Stomach (tissue), 9 donors: Measurements from ENCODE around the gene NME4. TPM values are rescaled to one million over a fixed set of nuclear protein-coding genes. Genes with fewer than 3 reads are reported as not detected.

ENCODE experiments used
- DNase-seq, 2 donors: peaks; one replicate each; pipeline versions ENCODE4 v3.0.0 to v3.0.0-alpha.2; 2013 to 2019
- H3K27ac ChIP-seq, 5 donors: fragments of 200-600 bp in 4 of 5; sonication (generic) in 4 of 5; one replicate each; pipeline ENCODE4 v1.5.1; 2013 to 2019; ENCODE audit warnings: mild to moderate bottlenecking in 1 of 5, moderate library complexity in 1 of 5
- H3K27me3 ChIP-seq, 3 donors: fragments of 200-600 bp; sonication (generic); one replicate each; pipeline ENCODE4 v1.5.1; 2017 to 2019; ENCODE audit warnings: mixed run types in 1 of 3
- H3K36me3 ChIP-seq, 4 donors: fragments of 200-600 bp; sonication (generic); 1 replicate in 3 of 4; 2 replicates in 1 of 4; pipeline ENCODE4 v1.5.1; 2016 to 2019
- H3K4me1 ChIP-seq, 4 donors: fragments of 200-600 bp; sonication (generic); one replicate each; pipeline ENCODE4 v1.5.1; 2016 to 2019
- H3K4me3 ChIP-seq, 4 donors: fragments of 200-600 bp; sonication (generic) in 3 of 4; one replicate each; pipeline ENCODE4 v1.5.1; 2016 to 2019; ENCODE audit warnings: mild to moderate bottlenecking in 1 of 4
- H3K9me3 ChIP-seq, 4 donors: fragments of 200-600 bp; sonication (generic); one replicate each; pipeline ENCODE4 v1.5.1; 2016 to 2019
- EP300 ChIP-seq: sonication (generic); formaldehyde crosslinking; IDR thresholded peaks from one replicate; pipeline ENCODE4 v1.6.1; 2017; ENCODE audit warnings: antibody characterized with exemption
- POLR2A ChIP-seq, 4 donors: fragments of 450-650 bp; IDR thresholded peaks; one replicate each; pipeline ENCODE4 v1.6.1; 2016; ENCODE audit warnings: antibody characterized with exemption in 4 of 4, control low read depth in 2 of 4, mild to moderate bottlenecking in 1 of 4, moderate library complexity in 1 of 4
- POLR2AphosphoS5 ChIP-seq, 3 donors: sonication (generic); formaldehyde crosslinking; IDR thresholded peaks; one replicate each; pipeline ENCODE4 v1.6.1; 2016; ENCODE audit warnings: antibody characterized with exemption in 3 of 3
- WGBS, 5 donors: extraction: QIAGEN DNeasy Blood & Tissue Kit in 3 of 5; methylation state at CpG; one replicate each; pipeline versions ENCODE4 v1.1.5 to v1.1.7; 2013 to 2018; 5-methylcytosine and 5-hydroxymethylcytosine counted together
- intact Hi-C: fragments of 100-400 bp; cut with DNase I; formaldehyde crosslinking; loops from one replicate; pipeline ENCODE4 v1.15.1; 2023; ENCODE audit warnings: low total_unique reads
- polyA plus RNA-seq, 3 donors: library from polyadenylated mRNA; stranded (reverse); fragments of 200-250 nt; gene quantifications; one replicate each; pipeline ENCODE4 v1.2.3, GENCODE V29; 2013
- total RNA-seq, 5 donors: library from RNA; depleted of rRNA; stranded (reverse); fragments of >200 nt; gene quantifications; one replicate each; pipeline versions ENCODE4 v1.1.0 to v1.2.3, GENCODE V29; 2014 to 2016
- TF ChIP-seq, protein P1 (sequence below), 7 experiments: fragments of 450-650 bp in 4 of 7; fragments of 200-600 bp in 3 of 7; sonication (generic) in 3 of 7; IDR thresholded peaks; one replicate each; pipeline ENCODE4 v1.5.1; 2016 to 2019; ENCODE audit warnings: antibody characterized with exemption in 7 of 7, control low read depth in 2 of 7, mild to moderate bottlenecking in 1 of 7
- donor health status: healthy with polysubstance abuse.
- donor health status: Bipolar disorder and iron deficiency.
- donor health status: healthy.

The NME4 gene
- total and polyA plus RNA-seq, 8 donors: 23.3 to 187 (median 89.8) TPM

DNA sequence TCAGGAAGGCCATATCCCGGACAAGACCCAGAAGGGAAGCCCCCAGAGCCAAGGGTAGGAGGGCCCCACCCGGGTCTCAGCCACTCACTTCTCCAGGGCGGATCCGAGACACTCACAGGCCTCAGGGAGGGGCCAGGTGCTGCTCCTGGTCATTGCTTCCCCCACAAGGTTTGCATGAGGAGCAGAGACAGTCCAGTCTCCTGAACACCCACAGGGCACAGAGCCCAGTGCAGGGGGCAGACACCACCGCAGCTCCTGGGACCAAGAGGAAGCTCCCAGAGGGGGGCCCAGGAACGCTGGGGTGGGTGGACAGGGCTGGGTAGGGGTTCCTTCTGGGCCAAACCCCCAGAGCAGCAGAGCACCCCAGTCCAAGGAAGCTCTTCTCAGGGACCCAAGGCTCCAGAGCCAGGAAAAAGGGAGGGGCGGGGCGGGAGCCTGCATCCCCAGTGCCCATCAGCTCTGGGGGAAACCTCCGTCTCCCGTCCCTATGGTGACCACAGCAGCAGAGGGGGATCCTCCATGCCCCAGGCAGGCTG, 26.0 kb upstream of the NME4 start:
- TF ChIP-seq, protein P1, sequence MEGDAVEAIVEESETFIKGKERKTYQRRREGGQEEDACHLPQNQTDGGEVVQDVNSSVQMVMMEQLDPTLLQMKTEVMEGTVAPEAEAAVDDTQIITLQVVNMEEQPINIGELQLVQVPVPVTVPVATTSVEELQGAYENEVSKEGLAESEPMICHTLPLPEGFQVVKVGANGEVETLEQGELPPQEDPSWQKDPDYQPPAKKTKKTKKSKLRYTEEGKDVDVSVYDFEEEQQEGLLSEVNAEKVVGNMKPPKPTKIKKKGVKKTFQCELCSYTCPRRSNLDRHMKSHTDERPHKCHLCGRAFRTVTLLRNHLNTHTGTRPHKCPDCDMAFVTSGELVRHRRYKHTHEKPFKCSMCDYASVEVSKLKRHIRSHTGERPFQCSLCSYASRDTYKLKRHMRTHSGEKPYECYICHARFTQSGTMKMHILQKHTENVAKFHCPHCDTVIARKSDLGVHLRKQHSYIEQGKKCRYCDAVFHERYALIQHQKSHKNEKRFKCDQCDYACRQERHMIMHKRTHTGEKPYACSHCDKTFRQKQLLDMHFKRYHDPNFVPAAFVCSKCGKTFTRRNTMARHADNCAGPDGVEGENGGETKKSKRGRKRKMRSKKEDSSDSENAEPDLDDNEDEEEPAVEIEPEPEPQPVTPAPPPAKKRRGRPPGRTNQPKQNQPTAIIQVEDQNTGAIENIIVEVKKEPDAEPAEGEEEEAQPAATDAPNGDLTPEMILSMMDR (IDR thresholded peaks at IDR 0.05): no peak
- no peak for TF ChIP-seq EP300
- TF ChIP-seq POLR2AphosphoS5 (IDR thresholded peaks at IDR 0.05): no peak
- TF ChIP-seq POLR2A (IDR thresholded peaks at IDR 0.05): no peak
- no peaks in the 10 kb centered on the region for H3K27me3 ChIP-seq
- H3K36me3 ChIP-seq: peaks cover 49 to 85% (median 78%) of the 10 kb centered on the region in 4 donors
- no peaks in the 10 kb centered on the region for H3K9me3 ChIP-seq
- intact Hi-C loops: no loop called here
- peak overlapping the region; percentile 53 to 68 (median 58) for H3K4me3 ChIP-seq
- peak overlapping the region; percentile 62 to 83 (median 75) for H3K27ac ChIP-seq
- WGBS, 5 donors: 55 to 70% (median 56%) methylated on average over 6 to 10 of the region's 10 CpGs
- DNase-seq: no peak
- H3K4me1 ChIP-seq: peaks cover 16 to 26% (median 24%) of the 10 kb centered on the region in 4 donors

DNA sequence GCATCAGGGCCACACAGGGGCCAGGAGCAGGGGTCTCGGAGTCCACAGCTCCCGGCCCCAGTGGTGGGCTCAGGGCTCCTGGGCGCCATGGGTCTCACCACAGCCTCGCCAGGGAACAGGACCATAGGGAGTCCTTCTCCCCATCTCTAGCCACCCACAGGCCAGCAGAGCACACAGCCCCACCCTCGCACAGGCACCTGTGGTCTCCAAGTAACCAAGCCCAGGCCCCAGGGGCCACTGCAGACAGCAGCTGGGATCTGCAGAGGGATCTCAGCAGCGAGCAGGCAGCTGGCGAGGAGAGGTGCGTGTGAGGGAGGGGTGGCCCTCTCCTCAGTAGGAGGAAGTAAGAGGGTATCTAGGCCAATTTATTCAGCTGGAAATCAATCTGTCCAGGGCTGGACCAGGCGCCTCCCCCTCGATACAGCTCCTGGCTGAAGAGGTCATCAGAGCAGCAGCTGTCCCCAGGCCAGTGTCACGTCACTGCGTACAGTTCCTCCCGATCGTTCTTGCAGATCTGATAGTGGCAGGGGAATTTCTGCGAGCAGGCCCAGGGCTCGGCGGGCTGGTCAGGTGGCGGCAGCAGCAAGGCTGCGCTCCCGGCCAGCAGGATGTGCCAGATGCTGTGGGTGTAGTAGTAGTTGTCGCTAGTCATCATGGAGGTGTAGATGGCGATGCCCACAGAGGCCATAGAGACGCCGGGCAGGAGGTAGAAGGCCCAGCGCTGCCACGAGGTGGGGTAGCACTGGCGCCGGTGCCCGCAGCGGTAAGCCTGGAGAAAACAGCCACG, 25.3 kb upstream of the NME4 start:
- H3K4me3 ChIP-seq: no peak overlapping the region
- 79 to 89% (median 82%) methylated on average over 26 to 31 of the region's 31 CpGs for WGBS, 5 donors
- no peaks in the 10 kb centered on the region for H3K9me3 ChIP-seq
- H3K27ac ChIP-seq: peak overlapping the region in 3 of 5 donors; percentile 71 to 83 (median 77)
- H3K36me3 ChIP-seq: peaks cover 55 to 85% (median 78%) of the 10 kb centered on the region in 4 donors
- TF ChIP-seq POLR2AphosphoS5 (IDR thresholded peaks at IDR 0.05) (no peak), EP300 (no peak), POLR2A (IDR thresholded peaks at IDR 0.05) (no peak)
- TF ChIP-seq, protein P1 (IDR thresholded peaks at IDR 0.05): no peak
- H3K4me1 ChIP-seq: peaks cover 16 to 26% (median 24%) of the 10 kb centered on the region in 4 donors
- intact Hi-C loops: no loop called here
- peak in 1 of 2 donors; percentile 18 for DNase-seq
- no peaks in the 10 kb centered on the region for H3K27me3 ChIP-seq

DNA sequence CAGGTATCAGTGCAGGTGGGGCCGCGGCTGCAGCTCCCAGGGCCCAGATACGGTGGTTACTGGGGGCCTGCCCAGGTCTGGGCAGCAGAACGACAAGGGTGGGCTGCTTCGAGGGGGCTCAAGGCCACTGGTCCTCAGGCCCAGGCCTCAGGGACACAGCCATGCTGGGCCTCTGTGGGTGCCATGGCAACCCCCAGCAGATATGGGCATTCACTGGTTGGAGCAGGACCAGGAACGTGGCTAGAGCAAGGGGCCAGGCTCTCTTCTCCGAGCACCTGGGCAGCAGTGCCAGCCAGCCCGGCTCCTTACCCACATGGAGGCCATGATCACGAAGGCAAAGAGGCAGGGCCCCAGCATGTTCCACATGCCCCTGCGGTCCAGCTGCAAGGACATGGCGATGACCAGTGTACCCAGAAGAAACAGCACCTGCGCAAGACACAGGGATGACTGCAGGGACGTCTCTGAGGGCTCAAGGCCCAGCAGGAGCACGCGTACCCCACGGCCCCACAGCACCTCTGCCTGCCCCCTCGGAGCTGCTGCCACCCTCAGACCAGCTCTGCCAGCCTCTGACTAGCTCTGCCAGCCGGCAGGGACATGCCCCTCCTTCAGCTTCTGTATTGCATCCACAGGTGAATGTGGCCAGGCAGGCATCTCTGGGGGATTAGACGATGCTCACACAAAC, 24.6 kb upstream of the NME4 start:
- intact Hi-C loops: no loop called here
- Histone ChIP-seq H3K4me1 (peaks cover 16 to 26% (median 24%) of the 10 kb centered on the region in 4 donors), H3K4me3 (no peak overlapping the region), H3K27ac (no peak overlapping the region), H3K9me3 (no peaks in the 10 kb centered on the region), H3K36me3 (peaks cover 61 to 85% (median 78%) of the 10 kb centered on the region in 4 donors), H3K27me3 (no peaks in the 10 kb centered on the region)
- 79 to 91% (median 85%) methylated on average over 9 to 19 of the region's 19 CpGs for WGBS, 5 donors
- peak in 1 of 2 donors; percentile 10 for DNase-seq
- TF ChIP-seq EP300: no peak
- no peak for TF ChIP-seq POLR2A (IDR thresholded peaks at IDR 0.05)

DNA sequence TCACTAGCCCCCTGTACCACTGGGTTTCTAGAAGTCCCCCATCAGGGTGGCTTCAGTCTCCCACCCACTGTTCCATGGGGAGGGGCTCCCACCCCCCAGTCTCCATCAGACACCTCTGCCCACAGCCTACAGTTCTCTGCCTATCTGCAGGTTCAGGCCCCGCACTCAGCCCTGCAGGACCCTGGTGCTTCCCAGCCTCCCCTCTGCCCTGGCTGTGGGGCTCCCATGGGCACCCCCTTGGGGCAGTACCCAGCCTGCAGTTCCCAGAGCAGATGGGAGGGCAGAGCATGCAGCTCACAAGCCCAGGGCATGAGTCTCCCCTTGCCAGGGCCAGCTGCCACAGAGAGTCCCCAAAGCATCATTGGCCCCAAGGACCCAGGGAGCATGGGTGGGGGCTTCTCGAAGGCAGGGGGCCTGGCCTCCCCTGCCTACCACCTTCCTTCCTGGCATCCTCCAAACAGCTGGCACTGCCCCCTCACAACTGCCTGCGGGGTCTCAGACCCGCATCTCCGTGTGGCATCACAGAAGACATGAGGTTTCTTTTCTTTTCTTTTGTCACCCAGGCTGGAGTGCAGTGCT, 23.9 kb upstream of the NME4 start:
- no peak overlapping the region for H3K27ac ChIP-seq
- DNase-seq: no peak
- no peaks in the 10 kb centered on the region for H3K9me3 ChIP-seq
- no peak overlapping the region for H3K4me3 ChIP-seq
- H3K27me3 ChIP-seq: no peaks in the 10 kb centered on the region
- intact Hi-C loops: no loop called here
- TF ChIP-seq EP300 (no peak), POLR2A (IDR thresholded peaks at IDR 0.05) (no peak), POLR2AphosphoS5 (IDR thresholded peaks at IDR 0.05) (no peak)
- TF ChIP-seq, protein P1 (IDR thresholded peaks at IDR 0.05): no peak
- H3K4me1 ChIP-seq: peaks cover 16 to 26% (median 24%) of the 10 kb centered on the region in 4 donors
- 86 to 96% (median 87%) methylated on average over 4 to 5 of the region's 5 CpGs for WGBS, 5 donors
- peaks cover 56 to 83% (median 76%) of the 10 kb centered on the region in 4 donors for H3K36me3 ChIP-seq
